Measurements from ENCODE around the gene SLC29A3.

DNA sequence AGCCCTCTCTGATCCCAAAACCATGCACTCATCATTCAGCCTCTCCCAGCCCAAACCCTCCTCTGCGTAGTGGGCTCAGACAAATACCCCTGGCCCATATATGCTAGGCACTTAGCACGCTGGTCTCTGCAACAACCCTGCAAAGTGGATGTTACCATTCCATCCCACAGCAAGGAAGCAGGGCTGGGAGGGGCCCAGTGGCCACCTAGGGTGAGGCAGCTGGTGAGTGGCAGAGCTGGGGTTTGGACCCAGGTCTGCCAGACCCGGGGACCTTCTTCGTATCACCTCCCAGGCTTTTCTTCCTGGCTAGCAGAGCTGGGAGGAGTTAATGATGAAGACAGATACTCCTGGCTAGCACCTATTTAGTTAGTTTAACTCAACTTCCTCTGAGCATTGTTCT, 33.1 kb upstream of the SLC29A3 start:
- no peak for TF ChIP-seq POLR2AphosphoS5 (IDR thresholded peaks at IDR 0.05; ENCODE audit: borderline replicate concordance, low read depth, low read length)
- TF ChIP-seq EZH2 (IDR thresholded peaks at IDR 0.05), result no peak
- TF ChIP-seq FOXP2 (optimal IDR thresholded peaks at IDR 0.05; ENCODE audit: control extremely low read depth, extremely low read length, insufficient read depth), result no peak

All from SK-N-MC (cell line).